Endothelial cell of umbilical vein (primary cell): ENCODE data around the gene GRB14.

Experiments
- JUN ChIP-seq: IDR thresholded peaks from 2 replicates; pipeline ENCODE4 v1.6.1; 2011; ENCODE audit warnings: borderline replicate concordance, low read depth; ENCODE audit not compliant: insufficient read length, insufficient read depth
- TF ChIP-seq, protein P1 (sequence below), 2 donors: IDR thresholded peaks; 1 replicate in 1 of 2; 2 replicates in 1 of 2; pipeline ENCODE4 v1.5.1; 2011; ENCODE audit warnings: low read length in 2 of 2, mild to moderate bottlenecking in 2 of 2, moderate library complexity in 2 of 2, control low read depth in 1 of 2, inconsistent platforms in 1 of 2, low read depth in 1 of 2; ENCODE audit not compliant: insufficient read depth in 1 of 2; ENCODE audit errors: extremely low read depth in 1 of 2

- TF ChIP-seq, protein P1, sequence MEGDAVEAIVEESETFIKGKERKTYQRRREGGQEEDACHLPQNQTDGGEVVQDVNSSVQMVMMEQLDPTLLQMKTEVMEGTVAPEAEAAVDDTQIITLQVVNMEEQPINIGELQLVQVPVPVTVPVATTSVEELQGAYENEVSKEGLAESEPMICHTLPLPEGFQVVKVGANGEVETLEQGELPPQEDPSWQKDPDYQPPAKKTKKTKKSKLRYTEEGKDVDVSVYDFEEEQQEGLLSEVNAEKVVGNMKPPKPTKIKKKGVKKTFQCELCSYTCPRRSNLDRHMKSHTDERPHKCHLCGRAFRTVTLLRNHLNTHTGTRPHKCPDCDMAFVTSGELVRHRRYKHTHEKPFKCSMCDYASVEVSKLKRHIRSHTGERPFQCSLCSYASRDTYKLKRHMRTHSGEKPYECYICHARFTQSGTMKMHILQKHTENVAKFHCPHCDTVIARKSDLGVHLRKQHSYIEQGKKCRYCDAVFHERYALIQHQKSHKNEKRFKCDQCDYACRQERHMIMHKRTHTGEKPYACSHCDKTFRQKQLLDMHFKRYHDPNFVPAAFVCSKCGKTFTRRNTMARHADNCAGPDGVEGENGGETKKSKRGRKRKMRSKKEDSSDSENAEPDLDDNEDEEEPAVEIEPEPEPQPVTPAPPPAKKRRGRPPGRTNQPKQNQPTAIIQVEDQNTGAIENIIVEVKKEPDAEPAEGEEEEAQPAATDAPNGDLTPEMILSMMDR (IDR thresholded peaks at IDR 0.05; ENCODE audit: extremely low read depth in 1 of 2, insufficient read depth in 1 of 2, low read depth in 1 of 2, low read length in 2 of 2) = no peak
- TF ChIP-seq JUN = no peak
These were observed 59.9 kb downstream of the GRB14 start for GRCh38 chr2:164561416-164561815.
